Measurements from ENCODE around the gene GAGE1. TPM values are rescaled to one million over a fixed set of nuclear protein-coding genes. Genes with fewer than 3 reads are reported as not detected.
A peak's percentile ranks its signal among the peaks of the same experiment; 100 is the strongest.
"Not testable (repeated sequence)": the region's sequence is repeated elsewhere in the genome, so short reads cannot be mapped to it uniquely, and the experiment has no call there.

GAGE1 gene
- total RNA-seq, 1 experiment from 2014 or later, result not detected

- BruUV-seq (replicated peaks); H3K27ac ChIP-seq (ENCODE audit: low read depth, low read length, poor library complexity, severe bottlenecking); H3K9me3 ChIP-seq (ENCODE audit: low read depth, low read length, poor library complexity, severe bottlenecking); H3K4me3 ChIP-seq (ENCODE audit: low read depth, low read length, poor library complexity, severe bottlenecking); H3K36me3 ChIP-seq (ENCODE audit: insufficient read depth, low read length, poor library complexity, severe bottlenecking); intact Hi-C loops (cut with micrococcal nuclease; ENCODE audit: unreplicated experiment); H3K27me3 ChIP-seq (replicated peaks; ENCODE audit: insufficient read depth, low read depth, low read length, poor library complexity); DNase-seq (ENCODE audit: low spot score); POLR2A ChIA-PET (ENCODE audit: low non-redundant PET); CTCF ChIA-PET; H3K4me1 ChIP-seq (ENCODE audit: insufficient read depth, low read length, poor library complexity, severe bottlenecking): not testable (repeated sequence)
Measured at GRCh38 chrX:49589769-49590478, 8.9 kb upstream of the GAGE1 start.

DNA sequence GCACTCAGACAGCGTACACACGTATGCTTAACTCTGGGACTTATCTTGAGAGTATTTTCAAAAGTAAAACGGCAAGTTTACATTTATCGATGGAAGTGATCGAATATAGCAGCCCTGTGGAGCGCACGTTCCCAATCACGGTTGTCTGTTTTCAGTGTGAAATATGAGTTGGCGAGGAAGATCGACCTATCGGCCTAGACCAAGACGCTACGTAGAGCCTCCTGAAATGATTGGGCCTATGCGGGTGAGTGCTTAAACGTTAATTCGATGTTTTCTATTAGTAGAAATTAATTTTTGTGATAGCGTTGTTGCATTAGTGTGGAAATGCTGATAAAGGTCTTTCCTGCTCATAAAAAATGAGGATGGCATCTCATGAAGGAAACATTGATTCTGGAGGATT, 8.3 kb upstream of the GAGE1 start:
- DNase-seq (ENCODE audit: low spot score), result not testable (repeated sequence)

DNA sequence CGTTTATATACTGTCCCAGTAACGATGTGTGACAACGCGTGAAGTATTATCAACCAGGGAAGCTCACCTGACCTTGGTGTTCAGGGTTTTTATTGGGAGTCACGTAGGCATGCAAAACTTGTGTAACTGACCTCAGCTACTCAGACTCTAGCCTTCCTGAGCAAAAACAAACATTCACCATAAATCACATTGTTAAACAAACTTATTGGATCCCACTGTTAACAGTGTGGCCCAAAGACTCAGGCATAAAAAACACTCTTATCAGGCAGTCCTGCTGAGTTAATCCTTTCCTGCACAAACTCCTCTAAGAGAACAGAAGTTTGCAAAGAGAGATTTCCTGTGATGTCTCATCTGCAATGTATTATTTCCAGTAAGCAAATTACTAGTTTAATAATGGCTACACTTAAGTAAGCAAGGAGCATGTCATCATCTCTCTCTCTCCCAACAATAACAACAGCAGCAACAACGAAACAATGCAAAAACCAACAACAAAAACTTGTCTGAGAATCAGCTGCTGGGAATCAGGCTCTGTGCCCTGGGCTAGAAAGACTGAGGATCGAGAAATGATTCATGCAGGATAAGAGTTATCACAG, 12.0 kb downstream of the GAGE1 start:
- POLR2A ChIA-PET (ENCODE audit: low non-redundant PET), result no interaction called here
- BruUV-seq (replicated peaks), result no TSS peak

More for the DNA sequence above, 8.3 kb upstream of the GAGE1 start:
- H3K4me1 ChIP-seq (ENCODE audit: insufficient read depth, low read length, poor library complexity, severe bottlenecking); POLR2A ChIA-PET (ENCODE audit: low non-redundant PET); H3K27me3 ChIP-seq (replicated peaks; ENCODE audit: insufficient read depth, low read depth, low read length, poor library complexity); H3K9me3 ChIP-seq (ENCODE audit: low read depth, low read length, poor library complexity, severe bottlenecking); BruUV-seq (replicated peaks); H3K36me3 ChIP-seq (ENCODE audit: insufficient read depth, low read length, poor library complexity, severe bottlenecking); intact Hi-C loops (cut with micrococcal nuclease; ENCODE audit: unreplicated experiment); H3K4me3 ChIP-seq (ENCODE audit: low read depth, low read length, poor library complexity, severe bottlenecking); CTCF ChIA-PET; H3K27ac ChIP-seq (ENCODE audit: low read depth, low read length, poor library complexity, severe bottlenecking): not testable (repeated sequence)

DNA sequence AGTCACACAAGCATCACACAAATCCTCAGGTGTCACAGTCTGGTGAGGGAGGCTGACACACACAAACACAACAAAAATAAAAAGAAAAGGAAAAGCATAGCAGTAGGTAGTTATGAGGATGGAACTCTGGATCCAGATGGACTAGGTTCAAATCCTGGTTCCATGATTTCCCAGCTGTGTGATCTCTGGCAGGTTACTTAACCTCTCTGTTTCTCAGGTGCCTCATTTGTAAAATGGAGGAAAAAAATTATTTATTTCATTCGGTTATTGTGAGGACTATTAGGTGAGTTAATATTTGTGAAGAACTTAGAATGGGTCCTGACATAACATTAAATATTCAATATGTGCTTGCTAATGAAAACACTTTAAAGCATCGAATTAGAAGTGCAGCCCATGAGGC, 19.8 kb downstream of the GAGE1 start:
- Histone ChIP-seq H3K27ac (ENCODE audit: low read depth, low read length, poor library complexity, severe bottlenecking) (no peak overlapping the region), H3K4me1 (ENCODE audit: insufficient read depth, low read length, poor library complexity, severe bottlenecking) (no peaks in the 10 kb centered on the region), H3K4me3 (ENCODE audit: low read depth, low read length, poor library complexity, severe bottlenecking) (no peak overlapping the region), H3K9me3 (ENCODE audit: low read depth, low read length, poor library complexity, severe bottlenecking) (no peaks in the 10 kb centered on the region), H3K36me3 (ENCODE audit: insufficient read depth, low read length, poor library complexity, severe bottlenecking) (no peaks in the 10 kb centered on the region), H3K27me3 (replicated peaks; ENCODE audit: insufficient read depth, low read depth, low read length, poor library complexity) (no peaks in the 10 kb centered on the region)
- CTCF ChIA-PET, result no interaction called here
- BruUV-seq (replicated peaks), result no TSS peak
- intact Hi-C loops (cut with micrococcal nuclease; ENCODE audit: unreplicated experiment), result no loop called here
- no peak for DNase-seq (ENCODE audit: low spot score)
- POLR2A ChIA-PET (ENCODE audit: low non-redundant PET), result no interaction called here
- no peak for TF ChIP-seq EZH2 (IDR thresholded peaks at IDR 0.05; ENCODE audit: borderline replicate concordance, low read depth, low read length, poor library complexity, severe bottlenecking)
- no peak for TF ChIP-seq CTCF (conservative IDR thresholded peaks at IDR 0.05; ENCODE audit: low read depth, low read length)

More for the DNA sequence above, 12.0 kb downstream of the GAGE1 start:
- CTCF ChIA-PET, result no interaction called here
- H3K4me1 ChIP-seq (ENCODE audit: insufficient read depth, low read length, poor library complexity, severe bottlenecking), result no peaks in the 10 kb centered on the region
- no peaks in the 10 kb centered on the region for H3K27me3 ChIP-seq (replicated peaks; ENCODE audit: insufficient read depth, low read depth, low read length, poor library complexity)
- no peaks in the 10 kb centered on the region for H3K9me3 ChIP-seq (ENCODE audit: low read depth, low read length, poor library complexity, severe bottlenecking)
- H3K4me3 ChIP-seq (ENCODE audit: low read depth, low read length, poor library complexity, severe bottlenecking), result no peak overlapping the region
- no peaks in the 10 kb centered on the region for H3K36me3 ChIP-seq (ENCODE audit: insufficient read depth, low read length, poor library complexity, severe bottlenecking)
- intact Hi-C loops (cut with micrococcal nuclease; ENCODE audit: unreplicated experiment), result no loop called here
- H3K27ac ChIP-seq (ENCODE audit: low read depth, low read length, poor library complexity, severe bottlenecking), result no peak overlapping the region
- no peak for TF ChIP-seq EZH2 (IDR thresholded peaks at IDR 0.05; ENCODE audit: borderline replicate concordance, low read depth, low read length, poor library complexity, severe bottlenecking)
- no peak for TF ChIP-seq CTCF (conservative IDR thresholded peaks at IDR 0.05; ENCODE audit: low read depth, low read length)
- DNase-seq (ENCODE audit: low spot score), result peak; percentile 53

Measured in A673 (cell line).